Mucosa of rectum (tissue), 2 donors: ENCODE measurements around the gene SLC9A5.

Experiments
- H3K27ac ChIP-seq, 2 donors: one replicate each; pipeline ENCODE4 v1.7.0; 2013; ENCODE audit warnings: inconsistent platforms in 2 of 2, low read depth in 2 of 2, low read length in 2 of 2
- H3K27me3 ChIP-seq, 2 donors: one replicate each; pipeline ENCODE4 v1.7.0; 2013; ENCODE audit warnings: low read length in 2 of 2; ENCODE audit not compliant: control insufficient read depth in 2 of 2, insufficient read depth in 2 of 2
- H3K36me3 ChIP-seq, 2 donors: one replicate each; pipeline ENCODE4 v1.7.0; 2013; ENCODE audit warnings: low read length in 2 of 2; ENCODE audit not compliant: control insufficient read depth in 2 of 2, insufficient read depth in 2 of 2
- H3K4me1 ChIP-seq, 2 donors: one replicate each; pipeline ENCODE4 v1.7.0; 2013; ENCODE audit warnings: low read length in 2 of 2, mild to moderate bottlenecking in 1 of 2; ENCODE audit not compliant: control insufficient read depth in 2 of 2, insufficient read depth in 2 of 2
- H3K4me3 ChIP-seq, 2 donors: one replicate each; pipeline ENCODE4 v1.7.0; 2013; ENCODE audit warnings: low read length in 2 of 2
- H3K9ac ChIP-seq, 2 donors: one replicate each; pipeline ENCODE4 v1.7.0; 2013; ENCODE audit warnings: low read length in 2 of 2, low read depth in 1 of 2, mild to moderate bottlenecking in 1 of 2
- H3K9me3 ChIP-seq, 2 donors: one replicate each; pipeline ENCODE4 v1.7.0; 2013; ENCODE audit warnings: low read length in 2 of 2; ENCODE audit not compliant: control insufficient read depth in 2 of 2
- donor health status: healthy.
- donor health status: Normal muscosa, but diverticular disease.

The SLC9A5 gene

GRCh38 chr16:67230809-67231660 lies 17.7 kb upstream of the SLC9A5 start:
- Histone ChIP-seq H3K9ac (no peak overlapping the region), H3K27me3 (no peaks in the 10 kb centered on the region), H3K4me3 (no peak overlapping the region), H3K9me3 (no peaks in the 10 kb centered on the region), H3K4me1 (peaks cover 10 to 15% of the 10 kb centered on the region in 2 donors), H3K27ac (no peak overlapping the region), H3K36me3 (peaks cover 47 to 65% of the 10 kb centered on the region in 2 donors)

GRCh38 chr16:67233596-67233995 lies 15.2 kb upstream of the SLC9A5 start:
- H3K27ac ChIP-seq, result no peak overlapping the region
- H3K27me3 ChIP-seq, result no peaks in the 10 kb centered on the region
- H3K9me3 ChIP-seq, result no peaks in the 10 kb centered on the region
- H3K9ac ChIP-seq, result no peak overlapping the region
- H3K36me3 ChIP-seq, result peaks cover 59 to 80% of the 10 kb centered on the region in 2 donors
- no peaks in the 10 kb centered on the region for H3K4me1 ChIP-seq
- no peak overlapping the region for H3K4me3 ChIP-seq

GRCh38 chr16:67234180-67234597 lies 14.6 kb upstream of the SLC9A5 start:
- H3K27me3 ChIP-seq, result no peaks in the 10 kb centered on the region
- H3K36me3 ChIP-seq, result peaks cover 59 to 80% of the 10 kb centered on the region in 2 donors

GRCh38 chr16:67235816-67236562 lies 12.8 kb upstream of the SLC9A5 start:
- H3K27me3 ChIP-seq, result no peaks in the 10 kb centered on the region
- no peak overlapping the region for H3K4me3 ChIP-seq
- H3K9ac ChIP-seq, result no peak overlapping the region
- H3K27ac ChIP-seq, result no peak overlapping the region
- H3K4me1 ChIP-seq, result peaks cover 5 to 6% of the 10 kb centered on the region in 2 donors
- peaks cover 47 to 67% of the 10 kb centered on the region in 2 donors for H3K36me3 ChIP-seq
- no peaks in the 10 kb centered on the region for H3K9me3 ChIP-seq

More at GRCh38 chr16:67234180-67234597, 14.6 kb upstream of the SLC9A5 start:
- no peak overlapping the region for H3K4me3 ChIP-seq
- no peaks in the 10 kb centered on the region for H3K4me1 ChIP-seq
- no peaks in the 10 kb centered on the region for H3K9me3 ChIP-seq
- no peak overlapping the region for H3K27ac ChIP-seq
- no peak overlapping the region for H3K9ac ChIP-seq

- Histone ChIP-seq H3K27ac (no peak overlapping the region), H3K36me3 (peaks cover 39 to 59% of the 10 kb centered on the region in 2 donors), H3K4me3 (no peak overlapping the region), H3K27me3 (no peaks in the 10 kb centered on the region), H3K9ac (no peak overlapping the region), H3K4me1 (peaks cover 12 to 14% of the 10 kb centered on the region in 2 donors), H3K9me3 (no peaks in the 10 kb centered on the region)
These were observed 12.0 kb upstream of the SLC9A5 start for GRCh38 chr16:67236563-67237395.

- peaks cover 37 to 55% of the 10 kb centered on the region in 2 donors for H3K36me3 ChIP-seq
- peaks cover 20 to 23% of the 10 kb centered on the region in 2 donors for H3K4me1 ChIP-seq
- no peak overlapping the region for H3K4me3 ChIP-seq
- no peak overlapping the region for H3K27ac ChIP-seq
- H3K27me3 ChIP-seq, result no peaks in the 10 kb centered on the region
- H3K9ac ChIP-seq, result no peak overlapping the region
- H3K9me3 ChIP-seq, result no peaks in the 10 kb centered on the region
These were observed 11.1 kb upstream of the SLC9A5 start for GRCh38 chr16:67237396-67238277.

- H3K9me3 ChIP-seq, result no peaks in the 10 kb centered on the region
- H3K9ac ChIP-seq, result no peak overlapping the region
- H3K36me3 ChIP-seq, result peaks cover 36 to 55% of the 10 kb centered on the region in 2 donors
- H3K4me1 ChIP-seq, result peaks cover 21 to 23% of the 10 kb centered on the region in 2 donors
- H3K27ac ChIP-seq, result no peak overlapping the region
- H3K27me3 ChIP-seq, result no peaks in the 10 kb centered on the region
- no peak overlapping the region for H3K4me3 ChIP-seq
These were observed 10.6 kb upstream of the SLC9A5 start for GRCh38 chr16:67238278-67238575.

GRCh38 chr16:67238806-67239470 lies 9.8 kb upstream of the SLC9A5 start:
- no peak overlapping the region for H3K9ac ChIP-seq
- no peaks in the 10 kb centered on the region for H3K9me3 ChIP-seq
- H3K27ac ChIP-seq, result no peak overlapping the region
- H3K4me1 ChIP-seq, result peaks cover 26 to 29% of the 10 kb centered on the region in 2 donors
- H3K36me3 ChIP-seq, result peaks cover 32 to 49% of the 10 kb centered on the region in 2 donors
- no peaks in the 10 kb centered on the region for H3K27me3 ChIP-seq
- no peak overlapping the region for H3K4me3 ChIP-seq

- no peaks in the 10 kb centered on the region for H3K27me3 ChIP-seq
- no peaks in the 10 kb centered on the region for H3K9me3 ChIP-seq
- H3K9ac ChIP-seq, result peak overlapping the region in 1 of 2 donors; percentile 53
- peaks cover 40 to 44% of the 10 kb centered on the region in 2 donors for H3K4me1 ChIP-seq
- H3K27ac ChIP-seq, result peak overlapping the region; percentile 95 to 97
- peaks cover 32 to 36% of the 10 kb centered on the region in 2 donors for H3K36me3 ChIP-seq
- no peak overlapping the region for H3K4me3 ChIP-seq
These were observed 8.3 kb upstream of the SLC9A5 start for GRCh38 chr16:67240506-67240905.
